GM12878 (cell line): Measurements from ENCODE around the gene SETBP1. TPM values are rescaled to one million over a fixed set of nuclear protein-coding genes. Genes with fewer than 3 reads are reported as not detected.

Experiments
- ASH2L ChIP-seq: fragments of 300-600, 200-600 bp; sonication (generic); IDR thresholded peaks from 2 replicates; pipeline ENCODE4 v1.6.1; 2017; ENCODE audit warnings: low read depth, mild to moderate bottlenecking, borderline replicate concordance
- BACH1 ChIP-seq: fragments of 450-650 bp; IDR thresholded peaks from 2 replicates; pipeline ENCODE4 v1.6.1; 2017; ENCODE audit warnings: mild to moderate bottlenecking, borderline replicate concordance
- CBX3 ChIP-seq: fragments of 200-600 bp; sonication (generic); IDR thresholded peaks from 2 replicates; pipeline ENCODE4 v1.6.1; 2016; ENCODE audit warnings: low read depth, borderline replicate concordance
- CREM ChIP-seq: IDR thresholded peaks from 2 replicates; pipeline ENCODE4 v1.6.1; 2014; ENCODE audit warnings: antibody characterized with exemption, low read depth
- JUNB ChIP-seq: IDR thresholded peaks from 2 replicates; pipeline ENCODE4 v1.6.1; 2016; ENCODE audit warnings: antibody characterized with exemption, mild to moderate bottlenecking
- NFXL1 ChIP-seq: fragments of 450-650 bp; IDR thresholded peaks from 2 replicates; pipeline ENCODE4 v1.6.1; 2017; ENCODE audit warnings: antibody characterized with exemption, mild to moderate bottlenecking, borderline replicate concordance
- PML ChIP-seq: IDR thresholded peaks from 2 replicates; pipeline ENCODE4 v1.6.1; 2012; ENCODE audit warnings: low read length, inconsistent platforms
- SMC3 ChIP-seq: IDR thresholded peaks from 2 replicates; pipeline ENCODE4 v1.6.1; 2011; ENCODE audit warnings: low read length, improper control_type of control experiment, borderline replicate concordance
- STAT1 ChIP-seq: fragments of 450-650 bp; conservative IDR thresholded peaks from 2 replicates; pipeline ENCODE4 v1.6.1; 2014; ENCODE audit warnings: antibody characterized with exemption, mild to moderate bottlenecking
- ZNF24 ChIP-seq: fragments of 450-650 bp; IDR thresholded peaks from 2 replicates; pipeline ENCODE4 v1.6.1; 2017; ENCODE audit warnings: antibody characterized with exemption, mild to moderate bottlenecking
- ZNF622 ChIP-seq: fragments of 450-650 bp; IDR thresholded peaks from 2 replicates; pipeline ENCODE4 v1.6.1; 2017; ENCODE audit warnings: mild to moderate bottlenecking, inconsistent platforms
- polyA plus RNA-seq, 11 experiments: library from polyadenylated mRNA; depleted of rRNA in 4 of 11; unstranded in 6 of 11; stranded (reverse) in 5 of 11; fragments of >200 nt; fragmentation: Nextera tagmentation in 4 of 11; fragmentation: Illumina TruSeq in 1 of 11; extraction: Ambion mirVana in 4 of 11; extraction: Trizol in 1 of 11; gene quantifications; 1 replicate in 1 of 11; 2 replicates in 10 of 11; pipeline versions ENCODE4 v1.2.1 to v1.2.3, GENCODE V29; 2011 to 2016; ENCODE audit warnings: inconsistent platforms in 2 of 11, missing spikeins in 2 of 11, low read depth in 1 of 11
- total RNA-seq, 4 experiments: library from RNA; depleted of rRNA in 3 of 4; stranded (reverse); fragments of >200 nt in 3 of 4; fragmentation: Illumina TruSeq in 1 of 4; extraction: Trizol in 1 of 4; gene quantifications; 2 replicates each; pipeline versions ENCODE4 v1.2.1 to v1.2.3, GENCODE V29; 2013 to 2021
- TF ChIP-seq, protein P1 (sequence below): fragments of 450-650 bp; IDR thresholded peaks from 2 replicates; pipeline ENCODE4 v1.6.1; 2016; ENCODE audit warnings: mild to moderate bottlenecking, moderate library complexity, borderline replicate concordance

Gene SETBP1
- total and polyA plus RNA-seq, 10 of the 15 experiments (the other 5 are each of a cell fraction or from before 2014, with no cell fraction given): 0.99 to 29.7 (median 8.3) TPM

GRCh38 chr18:44893966-44894365, 213.3 kb downstream of the SETBP1 start (continued):
- TF ChIP-seq, protein P1, sequence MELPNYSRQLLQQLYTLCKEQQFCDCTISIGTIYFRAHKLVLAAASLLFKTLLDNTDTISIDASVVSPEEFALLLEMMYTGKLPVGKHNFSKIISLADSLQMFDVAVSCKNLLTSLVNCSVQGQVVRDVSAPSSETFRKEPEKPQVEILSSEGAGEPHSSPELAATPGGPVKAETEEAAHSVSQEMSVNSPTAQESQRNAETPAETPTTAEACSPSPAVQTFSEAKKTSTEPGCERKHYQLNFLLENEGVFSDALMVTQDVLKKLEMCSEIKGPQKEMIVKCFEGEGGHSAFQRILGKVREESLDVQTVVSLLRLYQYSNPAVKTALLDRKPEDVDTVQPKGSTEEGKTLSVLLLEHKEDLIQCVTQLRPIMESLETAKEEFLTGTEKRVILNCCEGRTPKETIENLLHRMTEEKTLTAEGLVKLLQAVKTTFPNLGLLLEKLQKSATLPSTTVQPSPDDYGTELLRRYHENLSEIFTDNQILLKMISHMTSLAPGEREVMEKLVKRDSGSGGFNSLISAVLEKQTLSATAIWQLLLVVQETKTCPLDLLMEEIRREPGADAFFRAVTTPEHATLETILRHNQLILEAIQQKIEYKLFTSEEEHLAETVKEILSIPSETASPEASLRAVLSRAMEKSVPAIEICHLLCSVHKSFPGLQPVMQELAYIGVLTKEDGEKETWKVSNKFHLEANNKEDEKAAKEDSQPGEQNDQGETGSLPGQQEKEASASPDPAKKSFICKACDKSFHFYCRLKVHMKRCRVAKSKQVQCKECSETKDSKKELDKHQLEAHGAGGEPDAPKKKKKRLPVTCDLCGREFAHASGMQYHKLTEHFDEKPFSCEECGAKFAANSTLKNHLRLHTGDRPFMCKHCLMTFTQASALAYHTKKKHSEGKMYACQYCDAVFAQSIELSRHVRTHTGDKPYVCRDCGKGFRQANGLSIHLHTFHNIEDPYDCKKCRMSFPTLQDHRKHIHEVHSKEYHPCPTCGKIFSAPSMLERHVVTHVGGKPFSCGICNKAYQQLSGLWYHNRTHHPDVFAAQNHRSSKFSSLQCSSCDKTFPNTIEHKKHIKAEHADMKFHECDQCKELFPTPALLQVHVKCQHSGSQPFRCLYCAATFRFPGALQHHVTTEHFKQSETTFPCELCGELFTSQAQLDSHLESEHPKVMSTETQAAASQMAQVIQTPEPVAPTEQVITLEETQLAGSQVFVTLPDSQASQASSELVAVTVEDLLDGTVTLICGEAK: no peak
- TF ChIP-seq ASH2L (no peak), BACH1 (no peak), SMC3 (no peak), CBX3 (no peak), ZNF24 (no peak), JUNB (no peak), PML (no peak), CREM (no peak), STAT1 (no peak), ZNF622 (no peak), NFXL1 (no peak)
